IMR-90 (cell line): ENCODE data around the gene ARHGEF12. TPM values are rescaled to one million over a fixed set of nuclear protein-coding genes. Genes with fewer than 3 reads are reported as not detected.

ENCODE experiments used
- ATAC-seq: fragments of 200-7000 bp; cut with Tn5 transposase; 2 replicates; pipeline ENCODE4 v1.9.1; 2020; ENCODE audit warnings: low read depth, mild to moderate bottlenecking, moderate library complexity
- BruUV-seq: library from RNA; stranded (reverse); fragments of 400-500 nt; replicated peaks from 2 replicates; lab custom pipeline; 2021; lab: Mats Ljungman, UMichigan
- CTCF ChIA-PET: fragments of 300-600 bp; formaldehyde crosslinking; extraction: SDS; loops from one replicate; lab custom pipeline; 2021; ENCODE audit warnings: antibody characterized with exemption; lab: Yijun Ruan, JAX
- POLR2A ChIA-PET: fragments of 300-600 bp; sonication (Branson Sonifier 250); formaldehyde crosslinking; loops from one replicate; lab custom pipeline; 2022; ENCODE audit warnings: antibody characterized with exemption; ENCODE audit not compliant: unreplicated experiment; lab: Charles Lee
- DNase-seq: peaks from one replicate; pipeline ENCODE4 v3.0.0; 2013
- H2AFZ ChIP-seq: replicated peaks from 2 replicates; pipeline ENCODE3; 2013; ENCODE audit warnings: low read length, mild to moderate bottlenecking; ENCODE audit not compliant: poor library complexity
- H2AK5ac ChIP-seq: 2 replicates; pipeline ENCODE4 v1.6.1; 2013; ENCODE audit warnings: low read depth, low read length, inconsistent platforms
- H2AK9ac ChIP-seq: replicated peaks from 2 replicates; pipeline ENCODE3; 2013; ENCODE audit warnings: mild to moderate bottlenecking, low read depth, low read length, moderate library complexity; ENCODE audit not compliant: poor library complexity
- H2BK120ac ChIP-seq: 2 replicates; pipeline ENCODE4 v1.6.1; 2013; ENCODE audit warnings: low read depth, low read length, inconsistent platforms
- H2BK15ac ChIP-seq: 3 replicates; pipeline ENCODE4 v1.6.1; 2013; ENCODE audit warnings: low read depth, low read length, inconsistent platforms
- H2BK20ac ChIP-seq: 2 replicates; pipeline ENCODE4 v1.6.1; 2013; ENCODE audit warnings: low read depth, mild to moderate bottlenecking, inconsistent platforms, low read length, moderate library complexity
- H2BK5ac ChIP-seq: 2 replicates; pipeline ENCODE4 v1.6.1; 2013; ENCODE audit warnings: mild to moderate bottlenecking, low read depth, low read length, inconsistent platforms; ENCODE audit not compliant: poor library complexity, severe bottlenecking
- H3K14ac ChIP-seq: replicated peaks from 2 replicates; pipeline ENCODE4 v1.6.1; 2013; ENCODE audit warnings: low read depth, low read length, inconsistent platforms
- H3K18ac ChIP-seq: 2 replicates; pipeline ENCODE4 v1.6.1; 2013; ENCODE audit warnings: low read depth, low read length, control low read depth
- H3K23ac ChIP-seq: 2 replicates; pipeline ENCODE4 v1.6.1; 2013; ENCODE audit warnings: low read depth, low read length, inconsistent platforms
- H3K27ac ChIP-seq: 2 replicates; pipeline ENCODE4 v1.5.1; 2013; ENCODE audit warnings: mild to moderate bottlenecking, control low read depth, low read length; ENCODE audit not compliant: insufficient read depth
- H3K27me3 ChIP-seq: 2 replicates; pipeline ENCODE4 v1.6.1; 2013; ENCODE audit warnings: low read length; ENCODE audit not compliant: control insufficient read depth, insufficient read depth
- H3K36me3 ChIP-seq: 2 replicates; pipeline ENCODE4 v1.6.1; 2013; ENCODE audit warnings: low read length, mixed read lengths; ENCODE audit not compliant: control insufficient read depth, insufficient read depth
- H3K4ac ChIP-seq: 2 replicates; pipeline ENCODE4 v1.6.1; 2013; ENCODE audit warnings: low read depth, low read length, inconsistent platforms
- H3K4me1 ChIP-seq: 2 replicates; pipeline ENCODE4 v1.6.1; 2013; ENCODE audit warnings: low read length, mixed read lengths; ENCODE audit not compliant: control insufficient read depth, insufficient read depth
- H3K4me2 ChIP-seq: 2 replicates; pipeline ENCODE4 v1.6.1; 2013; ENCODE audit warnings: low read depth, mild to moderate bottlenecking, control low read depth, low read length, moderate library complexity
- H3K4me3 ChIP-seq: 2 replicates; pipeline ENCODE4 v1.5.1; 2013; ENCODE audit warnings: low read depth, mild to moderate bottlenecking, control low read depth, low read length, moderate library complexity; ENCODE audit not compliant: insufficient read depth
- H3K56ac ChIP-seq: 2 replicates; pipeline ENCODE4 v1.6.1; 2013; ENCODE audit warnings: low read length, inconsistent platforms; ENCODE audit not compliant: insufficient read depth; ENCODE audit errors: extremely low read depth
- H3K79me1 ChIP-seq, 2 experiments: 2 replicates each; pipeline ENCODE4 v1.6.1; 2013; ENCODE audit warnings: low read length in 2 of 2, inconsistent platforms in 1 of 2, low read depth in 1 of 2
- H3K9ac ChIP-seq: 2 replicates; pipeline ENCODE4 v1.6.1; 2013; ENCODE audit warnings: low read depth, low read length, control low read depth
- H3K9me1 ChIP-seq: 2 replicates; pipeline ENCODE4 v1.6.1; 2013; ENCODE audit warnings: low read length, inconsistent platforms; ENCODE audit not compliant: insufficient read depth
- H3K9me3 ChIP-seq: 2 replicates; pipeline ENCODE4 v1.6.1; 2013; ENCODE audit warnings: low read length; ENCODE audit not compliant: control insufficient read depth, insufficient read depth
- H4K20me1 ChIP-seq: 2 replicates; pipeline ENCODE4 v1.6.1; 2013; ENCODE audit warnings: low read length, inconsistent platforms; ENCODE audit not compliant: insufficient read depth
- H4K5ac ChIP-seq: 2 replicates; pipeline ENCODE4 v1.6.1; 2013; ENCODE audit warnings: mild to moderate bottlenecking, low read depth, low read length, control low read depth
- H4K8ac ChIP-seq, 2 experiments: 2 replicates each; pipeline ENCODE4 v1.6.1; 2013; ENCODE audit warnings: low read depth in 2 of 2, low read length in 2 of 2, control low read depth in 1 of 2, inconsistent platforms in 1 of 2
- H4K91ac ChIP-seq: 2 replicates; pipeline ENCODE4 v1.6.1; 2013; ENCODE audit warnings: low read depth, low read length, inconsistent platforms; ENCODE audit not compliant: insufficient read depth
- FOS ChIP-seq: fragments of 150-350 bp; IDR thresholded peaks from 2 replicates; pipeline ENCODE4 v1.6.1; 2016; ENCODE audit warnings: low read depth, low read length
- MAFK ChIP-seq: IDR thresholded peaks from 2 replicates; pipeline ENCODE4 v1.6.1; 2012; ENCODE audit warnings: low read depth, low read length, improper control_type of control experiment
- POLR2A ChIP-seq: IDR thresholded peaks from 2 replicates; pipeline ENCODE4 v1.6.1; 2012; ENCODE audit warnings: mild to moderate bottlenecking, low read depth, low read length
- WGBS, 2 experiments: methylation state at CpG; one replicate each; pipeline versions ENCODE4 v1.1.5 to v1.1.7; 2013; ENCODE audit warnings: missing lambda C conversion rate in 2 of 2; ENCODE audit not compliant: insufficient read length in 1 of 2; ENCODE audit errors: extremely low coverage in 2 of 2; 5-methylcytosine and 5-hydroxymethylcytosine counted together
- dilution Hi-C: fragments of 300-500 bp; cut with HindIII; formaldehyde crosslinking; loops from one replicate; pipeline ENCODE4 v1.14.3; 2018; ENCODE audit warnings: low sequenced_read_pairs; ENCODE audit not compliant: unreplicated experiment
- in situ Hi-C: fragments of 300-500 bp; cut with MboI; formaldehyde crosslinking; loops from 3 replicates; pipeline ENCODE4 v1.14.3; 2019; ENCODE audit warnings: low sequenced_read_pairs, inconsistent platforms, mixed read lengths
- intact Hi-C: fragments of 100-400 bp; cut with micrococcal nuclease; formaldehyde crosslinking; loops from 2 replicates; pipeline ENCODE4 v1.10.0; 2022
- polyA plus RNA-seq, 3 experiments: library from polyadenylated mRNA; depleted of rRNA; stranded (reverse); fragments of >200 nt; gene quantifications; 2 replicates each; pipeline ENCODE4 v1.2.3, GENCODE V29; 2012; ENCODE audit warnings: low replicate concordance in 1 of 3
- total RNA-seq: library from RNA; depleted of rRNA; stranded (reverse); fragments of >200 nt; gene quantifications from 2 replicates; pipeline ENCODE4 v1.2.3, GENCODE V29; 2012
- TF ChIP-seq, protein P1 (sequence below): conservative IDR thresholded peaks from 2 replicates; pipeline ENCODE4 v1.5.1; 2012; ENCODE audit warnings: mild to moderate bottlenecking, low read depth, low read length, improper control_type of control experiment
- TF ChIP-seq, protein P2 (sequence below): fragments of 150-350 bp; IDR thresholded peaks from 2 replicates; pipeline ENCODE4 v1.6.1; 2017; ENCODE audit warnings: mild to moderate bottlenecking, antibody characterized with exemption, low read length, low read depth

ARHGEF12 gene
- total and polyA plus RNA-seq, 2 of the 4 experiments (the other 2 are of a cell fraction) = 25.5 to 115 TPM

DNA sequence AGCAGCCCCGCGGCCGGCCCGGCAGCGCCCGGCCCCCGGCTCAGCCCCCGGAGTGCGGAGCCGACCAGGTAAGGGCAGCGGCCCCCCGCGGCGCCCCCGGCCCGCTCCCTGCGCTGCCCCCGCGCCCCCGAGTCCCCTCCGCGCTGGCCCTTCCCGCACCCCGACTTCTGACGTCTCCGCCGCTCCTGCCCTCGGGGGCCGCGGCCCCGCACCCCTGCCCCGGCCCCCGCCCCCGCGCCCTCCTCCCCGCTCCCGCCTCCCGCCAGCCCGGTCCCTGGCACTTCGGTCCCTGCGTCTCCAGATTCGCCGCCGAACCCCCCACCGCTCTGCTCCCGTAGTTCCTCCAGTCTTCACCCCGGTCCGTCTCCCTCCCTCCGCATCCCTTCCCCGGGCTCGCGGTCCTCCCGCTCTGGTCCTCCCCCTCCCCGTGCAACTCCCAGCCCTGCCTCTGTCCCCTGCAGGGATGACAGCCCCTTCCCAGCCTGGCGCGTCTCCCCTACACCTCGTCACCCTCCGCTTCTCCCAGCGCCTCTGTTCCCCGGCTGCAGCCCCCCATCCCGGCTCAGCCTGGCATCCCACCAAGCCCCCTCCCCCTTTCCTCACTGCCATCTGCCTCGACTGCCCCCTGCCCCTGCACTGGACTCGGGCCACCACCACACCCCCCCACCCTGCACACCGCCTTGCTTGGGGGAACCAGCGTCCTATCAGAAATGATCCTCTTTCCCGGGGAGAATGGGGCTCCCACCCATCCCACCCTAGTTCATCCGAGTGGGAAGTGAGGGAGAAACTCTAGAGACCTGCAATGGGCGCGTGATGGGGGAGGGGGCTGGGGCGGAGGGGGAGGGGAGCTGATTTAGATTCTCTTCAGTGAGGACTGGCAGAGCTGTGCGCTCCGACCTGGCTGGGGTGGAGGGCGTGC is 175.9 kb downstream of the ARHGEF12 start:
- WGBS, 2 experiments = 11% methylated on average over 16 of the region's 73 CpGs; no CpG with 5 or more reads in 1 of the 2 experiments
- POLR2A ChIA-PET = no interaction called here
- H3K27me3 ChIP-seq = peaks cover 4% of the 10 kb centered on the region
- no peak overlapping the region for H2AK5ac ChIP-seq
- no peak overlapping the region; the same call in 1 of the 2 replicates for H3K18ac ChIP-seq
- in situ Hi-C loops (loop anchor here (5.0 kb wide), 2 partner anchors 175 to 290 kb away; no protein-coding TSS in a partner anchor), intact Hi-C loops (loop anchor here (1.0 to 10.0 kb wide), 8 partner anchors 173 to 1079 kb away; no protein-coding TSS in a partner anchor), dilution Hi-C loops (no loop called here)
- no peaks in the 10 kb centered on the region for H4K20me1 ChIP-seq
- H4K8ac ChIP-seq = no peak overlapping the region
- H3K4me2 ChIP-seq = peak overlapping the region; percentile 92
- no peak overlapping the region for H3K23ac ChIP-seq
- H3K36me3 ChIP-seq = no peaks in the 10 kb centered on the region
- H2BK5ac ChIP-seq = no peak overlapping the region
- H3K4me1 ChIP-seq = peaks cover 8% of the 10 kb centered on the region; the same call in 1 of the 2 replicates
- peak overlapping the region; percentile 67; the same call in 1 of the 2 replicates for H3K9ac ChIP-seq
- no peak overlapping the region for H4K91ac ChIP-seq
- no peaks in the 10 kb centered on the region for H3K9me3 ChIP-seq
- peak overlapping the region; percentile 69 for H2AFZ ChIP-seq
- no peak overlapping the region for H2AK9ac ChIP-seq
- no TSS peak for BruUV-seq
- H3K14ac ChIP-seq = no peak overlapping the region
- H2BK15ac ChIP-seq = no peak overlapping the region
- H3K79me1 ChIP-seq = no peaks in the 10 kb centered on the region
- DNase-seq = no peak
- no peak overlapping the region for H4K5ac ChIP-seq
- no peak overlapping the region for H3K27ac ChIP-seq
- H3K56ac ChIP-seq = no peak overlapping the region
- no peak overlapping the region for H2BK20ac ChIP-seq
- CTCF ChIA-PET = interaction anchor here (0.5 to 2.3 kb wide), 10 partner anchors 13 to 600 kb away, joined by 3 to 22 read pairs (median 3); no protein-coding TSS in a partner anchor
- 0 out of 2 replicates have a peak, but pooled peaks cover 5% of the 10 kb centered on the region for H3K9me1 ChIP-seq
- peak overlapping the region; percentile 47 for H3K4me3 ChIP-seq
- no peak overlapping the region for H3K4ac ChIP-seq
- no peak overlapping the region for H2BK120ac ChIP-seq
- TF ChIP-seq MAFK (no peak), FOS (no peak), POLR2A (no peak)
- TF ChIP-seq, protein P1, sequence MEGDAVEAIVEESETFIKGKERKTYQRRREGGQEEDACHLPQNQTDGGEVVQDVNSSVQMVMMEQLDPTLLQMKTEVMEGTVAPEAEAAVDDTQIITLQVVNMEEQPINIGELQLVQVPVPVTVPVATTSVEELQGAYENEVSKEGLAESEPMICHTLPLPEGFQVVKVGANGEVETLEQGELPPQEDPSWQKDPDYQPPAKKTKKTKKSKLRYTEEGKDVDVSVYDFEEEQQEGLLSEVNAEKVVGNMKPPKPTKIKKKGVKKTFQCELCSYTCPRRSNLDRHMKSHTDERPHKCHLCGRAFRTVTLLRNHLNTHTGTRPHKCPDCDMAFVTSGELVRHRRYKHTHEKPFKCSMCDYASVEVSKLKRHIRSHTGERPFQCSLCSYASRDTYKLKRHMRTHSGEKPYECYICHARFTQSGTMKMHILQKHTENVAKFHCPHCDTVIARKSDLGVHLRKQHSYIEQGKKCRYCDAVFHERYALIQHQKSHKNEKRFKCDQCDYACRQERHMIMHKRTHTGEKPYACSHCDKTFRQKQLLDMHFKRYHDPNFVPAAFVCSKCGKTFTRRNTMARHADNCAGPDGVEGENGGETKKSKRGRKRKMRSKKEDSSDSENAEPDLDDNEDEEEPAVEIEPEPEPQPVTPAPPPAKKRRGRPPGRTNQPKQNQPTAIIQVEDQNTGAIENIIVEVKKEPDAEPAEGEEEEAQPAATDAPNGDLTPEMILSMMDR = no peak
- TF ChIP-seq, protein P2, sequence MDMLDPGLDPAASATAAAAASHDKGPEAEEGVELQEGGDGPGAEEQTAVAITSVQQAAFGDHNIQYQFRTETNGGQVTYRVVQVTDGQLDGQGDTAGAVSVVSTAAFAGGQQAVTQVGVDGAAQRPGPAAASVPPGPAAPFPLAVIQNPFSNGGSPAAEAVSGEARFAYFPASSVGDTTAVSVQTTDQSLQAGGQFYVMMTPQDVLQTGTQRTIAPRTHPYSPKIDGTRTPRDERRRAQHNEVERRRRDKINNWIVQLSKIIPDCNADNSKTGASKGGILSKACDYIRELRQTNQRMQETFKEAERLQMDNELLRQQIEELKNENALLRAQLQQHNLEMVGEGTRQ = no peak
- ATAC-seq = no peak
